Testis (tissue), 3 donors: ENCODE measurements around the gene CRHR1. TPM values are rescaled to one million over a fixed set of nuclear protein-coding genes. Genes with fewer than 3 reads are reported as not detected.

ENCODE experiments used
- DNase-seq: peaks from one replicate; pipeline ENCODE4 v3.0.0-alpha.2; 2019
- H3K27ac ChIP-seq, 2 donors: fragments of 200-600 bp; sonication (generic); one replicate each; pipeline ENCODE4 v1.5.1; 2019
- H3K27me3 ChIP-seq: fragments of 200-600 bp; sonication (generic); one replicate; pipeline ENCODE4 v1.5.1; 2019
- H3K36me3 ChIP-seq: fragments of 200-600 bp; sonication (generic); one replicate; pipeline ENCODE4 v1.5.1; 2017; ENCODE audit warnings: low read depth; ENCODE audit errors: missing control alignments
- H3K4me1 ChIP-seq: fragments of 200-600 bp; sonication (generic); one replicate; pipeline ENCODE4 v1.5.1; 2019
- H3K4me3 ChIP-seq, 2 donors: fragments of 200-600 bp; sonication (generic); one replicate each; pipeline ENCODE4 v1.5.1; 2017 to 2019
- H3K9me3 ChIP-seq: fragments of 200-600 bp; sonication (generic); one replicate; pipeline ENCODE4 v1.5.1; 2017
- CTCF ChIP-seq, 3 experiments: fragments of 450-650 bp in 2 of 3; fragments of 200-600 bp in 1 of 3; sonication (generic) in 1 of 3; IDR thresholded peaks; one replicate each; pipeline ENCODE4 v1.5.1; 2016 to 2019; ENCODE audit warnings: antibody characterized with exemption in 3 of 3, mild to moderate bottlenecking in 2 of 3, moderate library complexity in 1 of 3
- POLR2A ChIP-seq: fragments of 450-650 bp; IDR thresholded peaks from one replicate; pipeline ENCODE4 v1.6.1; 2017; ENCODE audit warnings: antibody characterized with exemption, mild to moderate bottlenecking, moderate library complexity
- WGBS, 2 donors: methylation state at CpG; one replicate each; pipeline ENCODE4 v1.1.5; 2018; 5-methylcytosine and 5-hydroxymethylcytosine counted together
- intact Hi-C: fragments of 100-400 bp; cut with DNase I; formaldehyde crosslinking; loops from one replicate; pipeline ENCODE4 v1.15.1; 2023; ENCODE audit warnings: low total_unique reads
- polyA plus RNA-seq: library from polyadenylated mRNA; stranded (reverse); fragments of 350-450 nt; fragmentation: Illumina TruSeq; extraction: RNeasy Lipid Tissue Mini Kit (QIAGEN cat#74804); gene quantifications from one replicate; pipeline ENCODE4 v1.2.3, GENCODE V29; 2014; ENCODE audit warnings: low read depth, low replicate concordance; ENCODE audit not compliant: insufficient read depth
- total RNA-seq, 2 donors: library from RNA; depleted of rRNA; stranded (reverse); fragments of >200 nt; gene quantifications; one replicate each; pipeline ENCODE4 v1.2.3, GENCODE V29; 2016

Gene CRHR1
- total and polyA plus RNA-seq, 3 donors from 2014 or later, result 0.55 to 1.9 (median 0.55) TPM

- Histone ChIP-seq H3K36me3 (no peaks in the 10 kb centered on the region), H3K9me3 (no peaks in the 10 kb centered on the region), H3K4me3 (no peak overlapping the region), H3K27ac (no peak overlapping the region), H3K4me1 (no peaks in the 10 kb centered on the region), H3K27me3 (no peaks in the 10 kb centered on the region)
- no peak for TF ChIP-seq CTCF (IDR thresholded peaks at IDR 0.05)
- no peak for TF ChIP-seq POLR2A
- no peak for DNase-seq
- intact Hi-C loops, result no loop called here
- WGBS, 2 donors, result 66 to 74% methylated on average over 15 to 20 of the region's 22 CpGs
Measured at GRCh38 chr17:45792995-45793755, 9.1 kb downstream of the CRHR1 start.

- no peak for TF ChIP-seq CTCF (IDR thresholded peaks at IDR 0.05)
- TF ChIP-seq POLR2A, result no peak
- H3K27ac ChIP-seq, result no peak overlapping the region
- intact Hi-C loops, result no loop called here
- no peaks in the 10 kb centered on the region for H3K27me3 ChIP-seq
- H3K36me3 ChIP-seq, result no peaks in the 10 kb centered on the region
- no peaks in the 10 kb centered on the region for H3K9me3 ChIP-seq
- no peak overlapping the region for H3K4me3 ChIP-seq
- no peaks in the 10 kb centered on the region for H3K4me1 ChIP-seq
- no peak for DNase-seq
- 96 to 97% methylated on average over 4 to 8 of the region's 8 CpGs for WGBS, 2 donors
Measured at GRCh38 chr17:45793999-45794540, 9.9 kb downstream of the CRHR1 start.

- no peak for DNase-seq
- intact Hi-C loops, result no loop called here
- H3K27ac ChIP-seq, result no peak overlapping the region
- H3K4me1 ChIP-seq, result no peaks in the 10 kb centered on the region
- no peaks in the 10 kb centered on the region for H3K9me3 ChIP-seq
- no peaks in the 10 kb centered on the region for H3K36me3 ChIP-seq
- H3K4me3 ChIP-seq, result no peak overlapping the region
- H3K27me3 ChIP-seq, result no peaks in the 10 kb centered on the region
- TF ChIP-seq CTCF (IDR thresholded peaks at IDR 0.05) (no peak), POLR2A (no peak)
- 72 to 73% methylated on average over 6 of the region's 6 CpGs for WGBS, 2 donors
Measured at GRCh38 chr17:45794840-45795239, 10.7 kb downstream of the CRHR1 start.

- Histone ChIP-seq H3K4me3 (no peak overlapping the region), H3K36me3 (no peaks in the 10 kb centered on the region), H3K27me3 (no peaks in the 10 kb centered on the region), H3K4me1 (no peaks in the 10 kb centered on the region), H3K27ac (no peak overlapping the region), H3K9me3 (no peaks in the 10 kb centered on the region)
- intact Hi-C loops, result no loop called here
- TF ChIP-seq CTCF (IDR thresholded peaks at IDR 0.05) (no peak), POLR2A (no peak)
- DNase-seq, result no peak
- 29 to 55% methylated on average over 2 of the region's 2 CpGs for WGBS, 2 donors
Measured at GRCh38 chr17:45800816-45801215, 16.7 kb downstream of the CRHR1 start.

GRCh38 chr17:45801421-45801820 is 17.3 kb downstream of the CRHR1 start:
- 44 to 60% methylated on average over 8 of the region's 8 CpGs for WGBS, 2 donors
- H3K4me1 ChIP-seq, result no peaks in the 10 kb centered on the region
- no peak overlapping the region for H3K4me3 ChIP-seq
- H3K9me3 ChIP-seq, result no peaks in the 10 kb centered on the region
- no peaks in the 10 kb centered on the region for H3K36me3 ChIP-seq
- DNase-seq, result no peak
- no peak overlapping the region for H3K27ac ChIP-seq
- no peaks in the 10 kb centered on the region for H3K27me3 ChIP-seq
- TF ChIP-seq POLR2A (no peak), CTCF (IDR thresholded peaks at IDR 0.05) (no peak)
- intact Hi-C loops, result no loop called here
